Measurements from ENCODE around the gene ZFYVE27. TPM values are rescaled to one million over a fixed set of nuclear protein-coding genes. Genes with fewer than 3 reads are reported as not detected.

The ZFYVE27 gene, protein sequence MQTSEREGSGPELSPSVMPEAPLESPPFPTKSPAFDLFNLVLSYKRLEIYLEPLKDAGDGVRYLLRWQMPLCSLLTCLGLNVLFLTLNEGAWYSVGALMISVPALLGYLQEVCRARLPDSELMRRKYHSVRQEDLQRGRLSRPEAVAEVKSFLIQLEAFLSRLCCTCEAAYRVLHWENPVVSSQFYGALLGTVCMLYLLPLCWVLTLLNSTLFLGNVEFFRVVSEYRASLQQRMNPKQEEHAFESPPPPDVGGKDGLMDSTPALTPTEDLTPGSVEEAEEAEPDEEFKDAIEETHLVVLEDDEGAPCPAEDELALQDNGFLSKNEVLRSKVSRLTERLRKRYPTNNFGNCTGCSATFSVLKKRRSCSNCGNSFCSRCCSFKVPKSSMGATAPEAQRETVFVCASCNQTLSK
- 10 to 100 TPM; 14.8 to 26.2 (median 21.6) TPM for total RNA-seq

DNA sequence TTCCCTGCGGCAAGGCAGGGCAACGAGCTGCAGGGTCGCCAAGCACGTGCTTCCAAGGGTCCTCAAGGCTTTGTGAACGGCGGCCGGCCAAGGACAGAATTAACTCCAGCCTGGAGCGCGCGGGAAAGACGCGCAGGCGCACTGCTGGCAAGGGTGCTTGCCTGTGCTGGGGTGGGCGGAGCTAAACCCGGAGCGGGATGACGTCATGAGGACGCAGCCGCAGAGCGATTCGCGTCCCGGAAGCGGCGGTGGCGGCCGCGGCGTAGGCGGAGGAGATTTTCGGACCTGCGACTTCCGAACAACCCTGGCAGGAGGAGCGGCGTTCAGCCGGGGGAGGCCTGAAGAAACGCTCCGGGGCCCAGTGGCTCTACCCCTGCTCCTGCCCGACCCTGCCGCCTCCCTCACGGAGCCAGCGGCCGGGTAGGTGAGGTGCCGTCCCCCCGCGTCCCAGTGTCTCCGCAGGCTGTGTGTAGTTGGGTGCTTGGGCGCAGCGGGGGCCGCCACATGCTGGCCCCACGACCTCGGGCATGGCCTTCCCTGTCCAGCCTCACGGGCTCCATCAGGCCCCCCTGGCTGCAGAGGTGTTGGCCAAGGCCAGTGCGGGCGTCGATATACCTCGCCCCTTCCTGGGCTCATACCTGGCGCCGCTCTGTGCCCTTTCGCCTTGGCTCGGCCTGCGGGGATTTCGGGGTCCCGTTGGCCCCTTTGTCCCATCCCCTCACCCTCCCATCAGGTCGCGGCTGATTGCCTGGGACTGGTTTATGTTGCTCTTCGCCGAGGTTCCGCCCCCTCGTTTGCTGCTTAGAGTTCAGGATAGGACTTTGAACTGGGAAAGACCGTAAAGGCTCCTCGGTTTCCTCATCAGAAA, at the start of gene ZFYVE27:
Gene ZFYVE27 (plus strand): TSS at position 227 of the 868 bp plus-strand sequence. CDS start 1,350 bp downstream, outside the sequence.
- TF ChIP-seq, protein P1, sequence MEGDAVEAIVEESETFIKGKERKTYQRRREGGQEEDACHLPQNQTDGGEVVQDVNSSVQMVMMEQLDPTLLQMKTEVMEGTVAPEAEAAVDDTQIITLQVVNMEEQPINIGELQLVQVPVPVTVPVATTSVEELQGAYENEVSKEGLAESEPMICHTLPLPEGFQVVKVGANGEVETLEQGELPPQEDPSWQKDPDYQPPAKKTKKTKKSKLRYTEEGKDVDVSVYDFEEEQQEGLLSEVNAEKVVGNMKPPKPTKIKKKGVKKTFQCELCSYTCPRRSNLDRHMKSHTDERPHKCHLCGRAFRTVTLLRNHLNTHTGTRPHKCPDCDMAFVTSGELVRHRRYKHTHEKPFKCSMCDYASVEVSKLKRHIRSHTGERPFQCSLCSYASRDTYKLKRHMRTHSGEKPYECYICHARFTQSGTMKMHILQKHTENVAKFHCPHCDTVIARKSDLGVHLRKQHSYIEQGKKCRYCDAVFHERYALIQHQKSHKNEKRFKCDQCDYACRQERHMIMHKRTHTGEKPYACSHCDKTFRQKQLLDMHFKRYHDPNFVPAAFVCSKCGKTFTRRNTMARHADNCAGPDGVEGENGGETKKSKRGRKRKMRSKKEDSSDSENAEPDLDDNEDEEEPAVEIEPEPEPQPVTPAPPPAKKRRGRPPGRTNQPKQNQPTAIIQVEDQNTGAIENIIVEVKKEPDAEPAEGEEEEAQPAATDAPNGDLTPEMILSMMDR (IDR thresholded peaks at IDR 0.05; ENCODE audit: low read depth): no peak

DNA sequence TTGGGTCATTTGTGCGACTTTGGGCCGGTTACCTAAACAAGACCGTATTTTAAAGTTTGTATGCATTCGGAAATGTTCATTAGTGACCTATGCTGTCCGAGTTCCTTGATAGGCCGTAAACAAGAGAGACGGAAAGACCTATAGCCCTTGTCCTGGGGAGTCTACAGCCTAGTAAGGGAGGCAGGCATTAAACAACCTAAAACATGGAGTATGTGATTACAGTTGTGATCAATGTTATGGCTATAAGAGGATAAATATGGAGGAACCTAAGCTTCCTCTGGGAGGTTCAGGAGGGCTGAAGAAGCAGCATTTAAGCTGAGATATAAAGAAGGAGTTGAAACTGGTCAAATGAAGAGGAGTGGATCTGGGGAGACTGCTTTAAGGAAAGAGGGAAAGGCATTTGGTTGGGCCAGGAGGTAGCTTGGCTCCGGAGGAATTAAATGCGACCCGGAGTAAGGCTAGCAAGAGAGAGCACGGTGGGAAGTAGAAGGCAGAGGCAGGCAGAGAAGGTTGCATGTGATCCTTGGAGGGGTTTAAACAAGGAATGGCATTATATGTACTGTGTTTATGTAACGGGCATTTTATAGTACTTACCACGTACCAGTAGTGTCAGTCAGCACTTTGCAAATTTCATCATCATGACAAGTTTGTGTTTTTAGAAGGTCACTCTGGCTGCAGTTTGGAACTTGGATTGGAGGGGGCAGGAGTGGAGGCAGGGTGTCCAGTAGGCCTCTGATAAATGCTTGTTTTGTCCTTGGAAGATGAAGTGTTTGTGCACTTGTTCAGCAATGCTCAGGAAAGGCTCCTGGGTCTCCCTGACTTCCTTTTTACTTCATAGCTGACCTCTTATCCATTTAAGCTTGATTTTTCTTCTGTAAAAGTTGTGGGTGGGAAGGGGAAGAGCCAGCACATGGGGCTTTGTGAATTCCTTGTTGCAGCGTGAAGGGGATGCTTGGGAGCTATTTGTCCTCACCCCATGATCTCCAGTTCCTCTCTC, 48.8 kb upstream of the ZFYVE27 start:
- TF ChIP-seq, protein P1 (IDR thresholded peaks at IDR 0.05; ENCODE audit: low read depth): no peak

DNA sequence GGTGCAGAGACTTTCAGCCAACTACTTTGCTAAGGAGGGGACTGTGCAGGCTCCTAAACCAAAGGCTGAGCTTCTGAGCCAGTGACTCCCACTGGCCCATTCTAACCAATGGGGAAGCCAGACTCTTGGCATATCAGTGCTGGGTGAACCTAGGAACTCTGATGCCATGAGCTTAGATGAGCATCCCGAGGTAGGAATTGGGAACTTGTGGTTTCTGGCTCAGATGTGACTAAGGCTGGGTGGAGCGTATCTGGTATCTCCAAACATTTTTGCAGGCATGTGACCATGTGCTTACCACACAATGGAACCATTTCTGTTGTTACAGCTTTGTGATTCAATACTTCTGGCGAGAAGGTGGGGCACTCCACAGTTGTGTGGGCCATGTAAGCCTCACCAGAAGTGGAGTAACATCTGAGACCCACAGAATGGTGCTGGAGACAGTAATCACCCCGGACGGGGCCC, 47.3 kb upstream of the ZFYVE27 start:
- TF ChIP-seq, protein P1 (IDR thresholded peaks at IDR 0.05; ENCODE audit: low read depth): no peak

DNA sequence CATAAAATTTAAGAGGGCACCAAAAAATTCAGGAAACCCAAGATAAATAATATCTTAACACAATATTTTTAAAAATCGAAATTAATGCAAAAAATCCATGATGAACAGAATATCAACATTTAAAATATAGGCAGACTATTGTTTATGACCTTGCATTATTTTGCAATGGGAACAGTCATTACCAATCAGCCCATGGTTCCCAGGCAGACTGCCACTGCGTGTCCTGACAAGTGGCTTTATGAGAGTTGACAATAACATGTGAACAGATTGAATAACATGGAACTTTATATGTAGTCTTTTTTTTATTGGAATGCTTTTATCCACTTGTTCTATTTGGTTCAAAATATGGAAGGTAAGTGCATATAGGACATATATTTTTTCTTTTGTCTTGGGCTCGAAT, 46.8 kb upstream of the ZFYVE27 start:
- TF ChIP-seq, protein P1 (IDR thresholded peaks at IDR 0.05; ENCODE audit: low read depth): no peak

DNA sequence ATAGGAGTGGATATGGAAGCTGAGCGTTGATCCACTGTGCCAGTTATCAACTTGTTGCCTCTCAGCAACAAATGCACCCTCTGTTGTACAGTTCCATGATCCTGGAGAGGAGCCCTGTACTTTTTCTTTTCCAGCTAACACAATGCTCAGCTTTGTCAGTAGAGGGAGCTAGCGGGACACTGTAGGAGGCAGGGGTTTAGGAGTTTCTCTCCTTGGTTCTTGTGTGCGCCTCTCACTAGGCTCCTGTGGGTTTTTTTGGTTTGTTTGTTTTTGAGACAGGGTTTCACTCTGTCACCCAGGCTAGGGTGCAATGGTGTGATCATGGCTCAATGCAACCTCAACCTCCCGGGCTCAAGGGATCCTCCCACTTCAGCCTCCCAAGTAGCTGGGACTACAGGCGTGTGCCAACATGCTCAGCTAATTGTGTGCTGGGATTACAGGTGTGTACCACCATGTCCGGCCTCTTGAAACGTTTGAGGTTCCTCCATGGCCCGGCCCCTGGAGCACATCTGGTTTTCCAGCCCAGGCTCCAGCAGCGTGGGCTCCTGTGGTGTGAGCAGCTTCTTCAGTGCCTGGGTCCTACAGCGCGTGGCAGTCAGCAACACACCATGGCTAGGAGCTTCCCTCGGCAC, 35.4 kb upstream of the ZFYVE27 start:
- TF ChIP-seq, protein P1 (IDR thresholded peaks at IDR 0.05; ENCODE audit: low read depth): no peak

DNA sequence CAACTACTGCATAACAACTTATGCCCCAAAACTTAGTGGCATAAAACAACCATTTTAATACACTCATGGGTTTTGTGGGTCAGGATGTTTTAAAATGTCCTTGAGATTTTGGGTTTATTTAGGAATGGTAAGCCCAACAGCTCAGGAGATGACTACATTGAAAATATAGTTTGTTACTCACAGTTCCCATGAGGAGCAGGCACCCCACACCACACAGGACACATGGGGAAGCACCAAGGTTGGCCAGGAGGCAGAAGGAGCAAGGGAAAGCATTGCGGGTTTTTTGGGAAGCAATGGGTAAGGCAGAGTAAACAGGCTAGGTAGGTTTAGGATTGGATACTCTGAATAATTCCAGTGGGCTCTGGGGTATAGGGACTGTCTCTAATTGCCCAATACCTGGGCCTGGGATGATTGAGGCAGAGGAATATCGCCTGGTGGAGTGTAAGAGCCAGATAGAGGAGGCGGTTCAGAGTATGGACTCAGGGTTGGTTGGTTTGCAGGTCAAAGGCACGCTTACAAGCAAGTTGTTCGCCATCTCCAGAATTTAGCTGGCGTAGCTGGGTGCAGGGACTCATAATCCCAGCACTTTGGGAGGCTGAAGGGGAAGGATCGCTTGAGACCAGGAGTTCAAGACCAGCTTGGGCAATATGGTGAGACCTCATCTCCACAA, 33.4 kb upstream of the ZFYVE27 start:
- TF ChIP-seq, protein P1 (IDR thresholded peaks at IDR 0.05; ENCODE audit: low read depth): no peak
